Measurements from ENCODE around the gene SNX9. TPM values are rescaled to one million over a fixed set of nuclear protein-coding genes. Genes with fewer than 3 reads are reported as not detected.

SNX9 gene
- polyA plus RNA-seq, 1 donor (not counting 4 experiments of a cell fraction or from before 2014, with no cell fraction given): 37.8 TPM

GRCh38 chr6:157823528-157824370 lies 703 bp downstream of the SNX9 start:
- Histone ChIP-seq H3K27me3 (ENCODE audit: control insufficient read depth, extremely low read depth, insufficient read depth, low read length) (no peaks in the 10 kb centered on the region), H3K79me2 (ENCODE audit: control insufficient read depth, insufficient read depth, low read length) (peaks cover 45% of the 10 kb centered on the region), H3K4me3 (ENCODE audit: control insufficient read depth in 2 of 3, extremely low read depth in 1 of 3, insufficient read depth in 2 of 3, low read depth in 1 of 3, low read length in 3 of 3) (peak overlapping the region; percentile 91 to 99 (median 97)), H3K27ac (ENCODE audit: control insufficient read depth, insufficient read depth, low read length) (peak overlapping the region; percentile 96), H4K20me1 (ENCODE audit: control insufficient read depth, extremely low read depth, insufficient read depth, low read length) (no peaks in the 10 kb centered on the region), H3K9ac (ENCODE audit: control insufficient read depth, extremely low read depth, insufficient read depth, low read length) (peak overlapping the region; percentile 96), H3K36me3 (ENCODE audit: control insufficient read depth in 2 of 2, extremely low read depth in 1 of 2, insufficient read depth in 2 of 2, low read length in 2 of 2) (peaks cover 0 to 4% of the 10 kb centered on the region in 2 experiments), H3K4me2 (ENCODE audit: control insufficient read depth, extremely low read depth, insufficient read depth, low read depth, low read length) (peak overlapping the region; percentile 82), H3K9me1 (ENCODE audit: control insufficient read depth, extremely low read depth, insufficient read depth, low read length) (no peaks in the 10 kb centered on the region), H3K9me3 (ENCODE audit: control insufficient read depth, low read depth, low read length) (no peaks in the 10 kb centered on the region), H3K4me1 (ENCODE audit: control insufficient read depth, extremely low read depth, insufficient read depth, low read length) (peaks cover 10% of the 10 kb centered on the region), H2AFZ (ENCODE audit: control insufficient read depth, low read length) (peak overlapping the region; percentile 56)
- no peak for DNase-seq (ENCODE audit: low read depth, low spot score)
- peak; percentile 39 for FAIRE-seq
- dilution Hi-C loops (cut with MboI; ENCODE audit: extremely low pct_ligation_motif_present, low sequenced_read_pairs): no loop called here
- TF ChIP-seq EZH2 (IDR thresholded peaks at IDR 0.05; ENCODE audit: low read length) (no peak), CTCF (optimal IDR thresholded peaks at IDR 0.05 in 1 of 3, IDR thresholded peaks at IDR 0.05 in 1 of 3, conservative IDR thresholded peaks at IDR 0.05 in 1 of 3; ENCODE audit: extremely low read depth in 1 of 3, insufficient read depth in 2 of 3, low read length in 3 of 3) (no peak)

- no peaks in the 10 kb centered on the region for H3K27me3 ChIP-seq (ENCODE audit: control insufficient read depth, extremely low read depth, insufficient read depth, low read length)
- no peaks in the 10 kb centered on the region for H4K20me1 ChIP-seq (ENCODE audit: control insufficient read depth, extremely low read depth, insufficient read depth, low read length)
- FAIRE-seq: no peak
- H3K9me1 ChIP-seq (ENCODE audit: control insufficient read depth, extremely low read depth, insufficient read depth, low read length): no peaks in the 10 kb centered on the region
- H3K9me3 ChIP-seq (ENCODE audit: control insufficient read depth, low read depth, low read length): no peaks in the 10 kb centered on the region
- DNase-seq (ENCODE audit: low read depth, low spot score): no peak
- dilution Hi-C loops (cut with MboI; ENCODE audit: extremely low pct_ligation_motif_present, low sequenced_read_pairs): no loop called here
- H3K9ac ChIP-seq (ENCODE audit: control insufficient read depth, extremely low read depth, insufficient read depth, low read length): no peak overlapping the region
- H2AFZ ChIP-seq (ENCODE audit: control insufficient read depth, low read length): no peak overlapping the region
- H3K4me1 ChIP-seq (ENCODE audit: control insufficient read depth, extremely low read depth, insufficient read depth, low read length): peaks cover 10% of the 10 kb centered on the region
- H3K27ac ChIP-seq (ENCODE audit: control insufficient read depth, insufficient read depth, low read length): peak overlapping the region; percentile 28
- H3K4me2 ChIP-seq (ENCODE audit: control insufficient read depth, extremely low read depth, insufficient read depth, low read depth, low read length): peak overlapping the region; percentile 82
- H3K36me3 ChIP-seq (ENCODE audit: control insufficient read depth in 2 of 2, extremely low read depth in 1 of 2, insufficient read depth in 2 of 2, low read length in 2 of 2): peaks cover 0 to 5% of the 10 kb centered on the region in 2 experiments
- H3K4me3 ChIP-seq (ENCODE audit: control insufficient read depth in 2 of 3, extremely low read depth in 1 of 3, insufficient read depth in 2 of 3, low read depth in 1 of 3, low read length in 3 of 3): no peak overlapping the region
- peaks cover 61% of the 10 kb centered on the region for H3K79me2 ChIP-seq (ENCODE audit: control insufficient read depth, insufficient read depth, low read length)
- TF ChIP-seq CTCF (optimal IDR thresholded peaks at IDR 0.05 in 1 of 3, IDR thresholded peaks at IDR 0.05 in 1 of 3, conservative IDR thresholded peaks at IDR 0.05 in 1 of 3; ENCODE audit: extremely low read depth in 1 of 3, insufficient read depth in 2 of 3, low read length in 3 of 3): no peak
- TF ChIP-seq EZH2 (IDR thresholded peaks at IDR 0.05; ENCODE audit: low read length): no peak
These were observed 2.3 kb downstream of the SNX9 start for GRCh38 chr6:157825243-157825904.
